H1 (cell line): ENCODE measurements around the gene C20orf173. TPM values are rescaled to one million over a fixed set of nuclear protein-coding genes. Genes with fewer than 3 reads are reported as not detected.

Source experiments
- CTCF ChIA-PET: fragments of 300-600 bp; sonication (Branson Sonifier 250); formaldehyde crosslinking; loops from one replicate; lab custom pipeline; 2021; ENCODE audit not compliant: partially characterized antibody; lab: Charles Lee
- POLR2A ChIA-PET: fragments of 300-600 bp; sonication (Branson Sonifier 250); formaldehyde crosslinking; loops from one replicate; lab custom pipeline; 2021; ENCODE audit warnings: inconsistent platforms; ENCODE audit not compliant: partially characterized antibody; lab: Charles Lee
- DNase-seq, 2 experiments: peaks; one replicate each; pipeline versions ENCODE4 v3.0.0 to v3.0.0-alpha.2; 2010 to 2022; ENCODE audit warnings: low spot score in 2 of 2, low read depth in 1 of 2, mixed read lengths in 1 of 2
- FAIRE-seq: peaks from 2 replicates; lab custom pipeline; 2011; peaks lifted over from hg19 to GRCh38; lab: Jason Lieb, UNC
- H2AFZ ChIP-seq: 2 replicates; pipeline ENCODE4 v1.8.1; 2012; ENCODE audit warnings: low read length, inconsistent platforms
- H2AK5ac ChIP-seq: 2 replicates; pipeline ENCODE4 v1.6.1; 2013; ENCODE audit warnings: low read depth, low read length
- H2BK120ac ChIP-seq: replicated peaks from 2 replicates; pipeline ENCODE3; 2013; ENCODE audit warnings: low read depth, low read length, inconsistent platforms
- H2BK12ac ChIP-seq: 2 replicates; pipeline ENCODE4 v1.6.1; 2013; ENCODE audit warnings: low read depth, low read length
- H2BK15ac ChIP-seq: 2 replicates; pipeline ENCODE4 v1.6.1; 2013; ENCODE audit warnings: low read length
- H2BK20ac ChIP-seq: 2 replicates; pipeline ENCODE4 v1.6.1; 2013; ENCODE audit warnings: low read length
- H2BK5ac ChIP-seq: 2 replicates; pipeline ENCODE4 v1.6.1; 2013; ENCODE audit warnings: low read depth, low read length
- H3K14ac ChIP-seq: 2 replicates; pipeline ENCODE4 v1.6.1; 2013; ENCODE audit warnings: inconsistent platforms; ENCODE audit not compliant: insufficient read length
- H3K18ac ChIP-seq: 2 replicates; pipeline ENCODE4 v1.6.1; 2013; ENCODE audit warnings: low read length; ENCODE audit errors: extremely low read depth
- H3K23ac ChIP-seq: 2 replicates; pipeline ENCODE4 v1.6.1; 2013; ENCODE audit warnings: inconsistent platforms; ENCODE audit not compliant: insufficient read length
- H3K23me2 ChIP-seq: 2 replicates; pipeline ENCODE4 v1.6.1; 2013; ENCODE audit warnings: low read depth, low read length
- H3K27ac ChIP-seq: 2 replicates; pipeline ENCODE4 v1.6.1; 2011; ENCODE audit warnings: low read depth, low read length, inconsistent platforms
- H3K27me3 ChIP-seq, 4 experiments: replicated peaks in 1 of 4; 1 replicate in 1 of 4; 2 replicates in 3 of 4; pipeline versions ENCODE4 v1.6.1 to v1.8.1; 2011 to 2013; ENCODE audit warnings: low read length in 3 of 4, mild to moderate bottlenecking in 3 of 4, inconsistent platforms in 2 of 4, mixed read lengths in 2 of 4, moderate library complexity in 1 of 4; ENCODE audit not compliant: control insufficient read depth in 3 of 4, insufficient read depth in 3 of 4; ENCODE audit errors: extremely low read depth in 1 of 4
- H3K36me3 ChIP-seq, 4 experiments: 2 replicates each; pipeline versions ENCODE4 v1.6.1 to v1.8.1; 2011 to 2013; ENCODE audit warnings: mild to moderate bottlenecking in 4 of 4, low read length in 3 of 4, moderate library complexity in 2 of 4, control low read depth in 1 of 4, inconsistent platforms in 1 of 4; ENCODE audit not compliant: insufficient read depth in 4 of 4, control insufficient read depth in 2 of 4
- H3K4ac ChIP-seq: replicated peaks from 2 replicates; pipeline ENCODE3; 2013; ENCODE audit warnings: low read length, low read depth, mixed read lengths, inconsistent platforms; ENCODE audit not compliant: insufficient read length
- H3K4me1 ChIP-seq, 4 experiments: replicated peaks in 1 of 4; 1 replicate in 1 of 4; 2 replicates in 3 of 4; pipeline versions ENCODE4 v1.6.1 to v1.8.1; 2011 to 2013; ENCODE audit warnings: low read length in 3 of 4, inconsistent platforms in 2 of 4, mixed read lengths in 1 of 4; ENCODE audit not compliant: insufficient read depth in 4 of 4, control insufficient read depth in 3 of 4
- H3K4me2 ChIP-seq, 2 experiments: 2 replicates each; pipeline versions ENCODE4 v1.6.1 to v1.8.1; 2011 to 2013; ENCODE audit warnings: low read depth in 2 of 2, low read length in 2 of 2, control low read depth in 1 of 2, inconsistent platforms in 1 of 2, mild to moderate bottlenecking in 1 of 2; ENCODE audit not compliant: insufficient read depth in 1 of 2
- H3K4me3 ChIP-seq, 4 experiments: fragments of 200-600, 300-600 bp in 1 of 4; sonication (generic), shearing (Covaris generic), sonication (Bioruptor Twin) in 1 of 4; 2 replicates each; pipeline versions ENCODE4 v1.5.1 to v1.8.1; 2011 to 2016; ENCODE audit warnings: low read length in 4 of 4, low read depth in 3 of 4, control low read depth in 2 of 4, inconsistent platforms in 2 of 4, mild to moderate bottlenecking in 2 of 4, mixed read lengths in 1 of 4, moderate library complexity in 1 of 4; ENCODE audit not compliant: insufficient read depth in 2 of 4; ENCODE audit errors: extremely low read depth in 1 of 4
- H3K56ac ChIP-seq: replicated peaks from 2 replicates; pipeline ENCODE3; 2013; ENCODE audit warnings: low read depth, mild to moderate bottlenecking, mixed read lengths, low read length, inconsistent platforms; ENCODE audit not compliant: insufficient read length
- H3K79me1 ChIP-seq: 2 replicates; pipeline ENCODE4 v1.6.1; 2013; ENCODE audit warnings: low read depth, low read length, control low read depth
- H3K79me2 ChIP-seq, 2 experiments: 2 replicates each; pipeline versions ENCODE4 v1.6.1 to v1.8.1; 2012 to 2013; ENCODE audit warnings: low read length in 2 of 2, mild to moderate bottlenecking in 2 of 2, inconsistent platforms in 1 of 2; ENCODE audit not compliant: insufficient read depth in 2 of 2, control insufficient read depth in 1 of 2
- H3K9ac ChIP-seq, 4 experiments: replicated peaks in 1 of 4; 1 replicate in 1 of 4; 2 replicates in 3 of 4; pipeline versions ENCODE4 v1.6.1 to v1.8.1; 2011 to 2013; ENCODE audit warnings: low read depth in 3 of 4, low read length in 3 of 4, control low read depth in 2 of 4, mild to moderate bottlenecking in 2 of 4, moderate library complexity in 2 of 4, inconsistent platforms in 1 of 4; ENCODE audit errors: extremely low read depth in 1 of 4
- H3K9me3 ChIP-seq, 2 experiments: 2 replicates each; pipeline versions ENCODE4 v1.6.1 to v1.8.1; 2012 to 2013; ENCODE audit warnings: mild to moderate bottlenecking in 2 of 2, moderate library complexity in 2 of 2, control low read depth in 1 of 2, inconsistent platforms in 1 of 2, low read depth in 1 of 2, low read length in 1 of 2, mixed read lengths in 1 of 2; ENCODE audit not compliant: insufficient read depth in 2 of 2
- H4K20me1 ChIP-seq, 2 experiments: replicated peaks in 1 of 2; 2 replicates each; pipeline versions ENCODE3 to v1.8.1; 2011 to 2013; ENCODE audit warnings: inconsistent platforms in 2 of 2, low read length in 2 of 2, mild to moderate bottlenecking in 1 of 2; ENCODE audit not compliant: insufficient read depth in 2 of 2, control insufficient read depth in 1 of 2
- H4K5ac ChIP-seq: 2 replicates; pipeline ENCODE4 v1.6.1; 2013; ENCODE audit warnings: low read length, low read depth, mixed read lengths, inconsistent platforms; ENCODE audit not compliant: insufficient read length
- H4K8ac ChIP-seq: 2 replicates; pipeline ENCODE4 v1.8.0; 2013; ENCODE audit warnings: mild to moderate bottlenecking, moderate library complexity, low read length, inconsistent platforms; ENCODE audit not compliant: insufficient read depth; ENCODE audit errors: extremely low read depth
- H4K91ac ChIP-seq: replicated peaks from 2 replicates; pipeline ENCODE3; 2013; ENCODE audit warnings: low read length, mixed read lengths, inconsistent platforms; ENCODE audit not compliant: insufficient read length
- KDM5A ChIP-seq: fragments of 200-600 bp; IDR thresholded peaks from 2 replicates; pipeline ENCODE4 v1.7.1; 2012; ENCODE audit warnings: mild to moderate bottlenecking, low read length, inconsistent platforms, mixed read lengths
- SIN3A ChIP-seq, 2 experiments: IDR thresholded peaks in 1 of 2; conservative IDR thresholded peaks in 1 of 2; 2 replicates each; pipeline ENCODE4 v1.6.1; 2011 to 2012; ENCODE audit warnings: low read length in 2 of 2, improper control_type of control experiment in 1 of 2, low read depth in 1 of 2, mild to moderate bottlenecking in 1 of 2
- SP1 ChIP-seq: IDR thresholded peaks from 2 replicates; pipeline ENCODE4 v1.6.1; 2011; ENCODE audit warnings: low read depth, low read length
- TCF12 ChIP-seq: IDR thresholded peaks from 2 replicates; pipeline ENCODE4 v1.6.1; 2011; ENCODE audit warnings: low read depth, mild to moderate bottlenecking, low read length
- WGBS, 2 experiments: shearing (Covaris generic) in 1 of 2; methylation state at CpG; one replicate each; pipeline versions ENCODE4 v1.1.6 to v1.1.7; 2013 to 2015; ENCODE audit warnings: low lambda C conversion rate in 2 of 2, mixed read lengths in 2 of 2, inconsistent platforms in 1 of 2, low coverage in 1 of 2, missing lambda C conversion rate in 1 of 2; ENCODE audit not compliant: insufficient replicate concordance in 2 of 2, insufficient coverage in 1 of 2, insufficient read length in 1 of 2; ENCODE audit errors: extremely low coverage in 1 of 2, missing lambda C conversion rate in 1 of 2; 5-methylcytosine and 5-hydroxymethylcytosine counted together
- polyA plus RNA-seq, 7 experiments: library from polyadenylated mRNA; depleted of rRNA in 3 of 7; stranded (reverse) in 5 of 7; unstranded in 2 of 7; fragments of >200 nt in 5 of 7; fragments of 200-250 nt in 2 of 7; gene quantifications; 1 replicate in 5 of 7; 2 replicates in 1 of 7; 4 replicates in 1 of 7; pipeline versions ENCODE4 v1.2.1 to v1.2.3, GENCODE V29; 2011 to 2013; ENCODE audit warnings: missing spikeins in 2 of 7, mixed read lengths in 2 of 7
- total RNA-seq: library from RNA; stranded (reverse); fragmentation: NEBNext Ultra II Directional; extraction: Animal tissue kit (Norgen Biotek cat#: 25700); gene quantifications from 2 replicates; pipeline ENCODE4 v1.2.1, GENCODE V29; 2021
- TF ChIP-seq, protein P1 (sequence below): IDR thresholded peaks from 2 replicates; pipeline ENCODE4 v1.6.1; 2012; ENCODE audit warnings: low read length, inconsistent platforms
- TF ChIP-seq, protein P2 (sequence below): IDR thresholded peaks from 2 replicates; pipeline ENCODE4 v1.6.1; 2012; ENCODE audit warnings: inconsistent platforms

C20orf173 gene
- total and polyA plus RNA-seq, 2 of the 8 experiments (the other 6 are each of a cell fraction or from before 2014, with no cell fraction given): not detected

DNA sequence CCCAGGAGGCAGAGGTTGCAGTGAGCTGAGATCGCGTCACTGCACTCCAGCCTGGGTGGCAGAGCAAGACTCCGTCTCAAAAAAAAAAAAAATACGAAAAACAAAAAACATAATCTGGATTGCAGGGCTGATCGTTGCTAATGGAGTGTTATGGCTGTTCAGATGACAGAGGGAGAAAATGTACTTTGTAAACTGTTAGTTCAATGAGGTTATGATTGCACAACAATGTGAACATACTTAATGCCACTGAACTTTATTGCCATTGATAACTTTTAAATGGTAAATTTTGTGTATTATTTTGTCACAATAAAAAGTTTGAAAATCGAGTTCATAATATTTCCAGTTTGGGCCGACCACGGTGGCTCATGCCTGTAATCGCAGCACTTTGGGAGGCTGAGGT lies 10.5 kb downstream of the C20orf173 start:
- H3K23me2 ChIP-seq: no peaks in the 10 kb centered on the region
- H3K27ac ChIP-seq: no peak overlapping the region
- no peak overlapping the region for H2BK120ac ChIP-seq
- 95% methylated on average over 9 of the region's 9 CpGs; no CpG with 5 or more reads in 1 of the 2 experiments for WGBS, 2 experiments
- H2AFZ ChIP-seq: no peak overlapping the region
- DNase-seq: no peak
- 0 out of 8 replicates have a peak, but pooled peaks cover 0 to 1% (median 0%) of the 10 kb centered on the region in 4 experiments for H3K36me3 ChIP-seq
- CTCF ChIA-PET: interaction anchor here (0.9 to 2.6 kb wide), 4 partner anchors 8 to 212 kb away, joined by 3 to 10 read pairs (median 4); no protein-coding TSS in a partner anchor
- H3K4me3 ChIP-seq: no peak overlapping the region
- no peaks in the 10 kb centered on the region for H3K27me3 ChIP-seq
- TF ChIP-seq, protein P1, sequence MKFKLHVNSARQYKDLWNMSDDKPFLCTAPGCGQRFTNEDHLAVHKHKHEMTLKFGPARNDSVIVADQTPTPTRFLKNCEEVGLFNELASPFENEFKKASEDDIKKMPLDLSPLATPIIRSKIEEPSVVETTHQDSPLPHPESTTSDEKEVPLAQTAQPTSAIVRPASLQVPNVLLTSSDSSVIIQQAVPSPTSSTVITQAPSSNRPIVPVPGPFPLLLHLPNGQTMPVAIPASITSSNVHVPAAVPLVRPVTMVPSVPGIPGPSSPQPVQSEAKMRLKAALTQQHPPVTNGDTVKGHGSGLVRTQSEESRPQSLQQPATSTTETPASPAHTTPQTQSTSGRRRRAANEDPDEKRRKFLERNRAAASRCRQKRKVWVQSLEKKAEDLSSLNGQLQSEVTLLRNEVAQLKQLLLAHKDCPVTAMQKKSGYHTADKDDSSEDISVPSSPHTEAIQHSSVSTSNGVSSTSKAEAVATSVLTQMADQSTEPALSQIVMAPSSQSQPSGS: no peak
- no peak for TF ChIP-seq TCF12
- TF ChIP-seq KDM5A: no peak
- no peak for TF ChIP-seq SIN3A (conservative IDR thresholded peaks at IDR 0.05 in 1 of 2, IDR thresholded peaks at IDR 0.05 in 1 of 2; ENCODE audit: low read depth in 1 of 2, low read length in 2 of 2)
- TF ChIP-seq, protein P2, sequence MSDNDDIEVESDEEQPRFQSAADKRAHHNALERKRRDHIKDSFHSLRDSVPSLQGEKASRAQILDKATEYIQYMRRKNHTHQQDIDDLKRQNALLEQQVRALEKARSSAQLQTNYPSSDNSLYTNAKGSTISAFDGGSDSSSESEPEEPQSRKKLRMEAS: no peak
- no peak for TF ChIP-seq SP1
- TF ChIP-seq, all 59 proteins: peak for 0
- no peaks in the 10 kb centered on the region for H3K9me3 ChIP-seq
- H4K5ac ChIP-seq: no peak overlapping the region
- no peak overlapping the region for H3K14ac ChIP-seq
- no peak overlapping the region for H3K23ac ChIP-seq
- H3K4ac ChIP-seq: no peak overlapping the region
- H3K18ac ChIP-seq: no peak overlapping the region
- H4K8ac ChIP-seq: no peak overlapping the region
- no peak overlapping the region for H2AK5ac ChIP-seq
- POLR2A ChIA-PET: interaction anchor here (0.7 kb wide), 1 partner anchor 223 kb away, joined by 3 read pairs; the partner anchor contains the start of gene RBM39
- H2BK20ac ChIP-seq: no peak overlapping the region
- peaks cover 0 to 5% of the 10 kb centered on the region in 2 experiments for H4K20me1 ChIP-seq
- H3K4me1 ChIP-seq: no peaks in the 10 kb centered on the region
- FAIRE-seq: no peak
- H3K56ac ChIP-seq: no peak overlapping the region
- H3K79me2 ChIP-seq: no peaks in the 10 kb centered on the region
- no peak overlapping the region for H2BK5ac ChIP-seq
- H2BK15ac ChIP-seq: no peak overlapping the region
- no peak overlapping the region for H3K9ac ChIP-seq
- no peak overlapping the region for H4K91ac ChIP-seq
- no peak overlapping the region for H2BK12ac ChIP-seq
- H3K79me1 ChIP-seq: no peaks in the 10 kb centered on the region
- H3K4me2 ChIP-seq: no peak overlapping the region
